ENCODE data around the gene CYLD.

DNA sequence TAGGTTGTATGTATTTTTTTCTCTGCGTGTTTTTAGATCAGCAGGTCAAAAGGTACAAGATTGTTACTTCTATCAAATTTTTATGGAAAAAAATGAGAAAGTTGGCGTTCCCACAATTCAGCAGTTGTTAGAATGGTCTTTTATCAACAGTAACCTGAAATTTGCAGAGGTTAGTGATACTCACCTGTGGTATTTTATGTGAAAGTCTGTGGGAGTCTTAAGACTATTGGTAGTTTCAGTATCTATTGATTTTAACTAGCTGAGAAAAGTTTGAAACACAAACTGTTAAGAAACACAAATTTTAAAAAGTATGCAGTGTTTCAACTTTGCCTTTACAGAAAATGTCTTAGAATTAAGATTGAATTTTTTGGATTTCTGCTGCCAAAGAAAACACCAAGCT, 49.6 kb downstream of the CYLD start:
- no peak for TF ChIP-seq CTCF (IDR thresholded peaks at IDR 0.05)
- no peak for TF ChIP-seq POLR2A (IDR thresholded peaks at IDR 0.05)
